ENCODE data around the gene TRIL.

Gene TRIL

DNA sequence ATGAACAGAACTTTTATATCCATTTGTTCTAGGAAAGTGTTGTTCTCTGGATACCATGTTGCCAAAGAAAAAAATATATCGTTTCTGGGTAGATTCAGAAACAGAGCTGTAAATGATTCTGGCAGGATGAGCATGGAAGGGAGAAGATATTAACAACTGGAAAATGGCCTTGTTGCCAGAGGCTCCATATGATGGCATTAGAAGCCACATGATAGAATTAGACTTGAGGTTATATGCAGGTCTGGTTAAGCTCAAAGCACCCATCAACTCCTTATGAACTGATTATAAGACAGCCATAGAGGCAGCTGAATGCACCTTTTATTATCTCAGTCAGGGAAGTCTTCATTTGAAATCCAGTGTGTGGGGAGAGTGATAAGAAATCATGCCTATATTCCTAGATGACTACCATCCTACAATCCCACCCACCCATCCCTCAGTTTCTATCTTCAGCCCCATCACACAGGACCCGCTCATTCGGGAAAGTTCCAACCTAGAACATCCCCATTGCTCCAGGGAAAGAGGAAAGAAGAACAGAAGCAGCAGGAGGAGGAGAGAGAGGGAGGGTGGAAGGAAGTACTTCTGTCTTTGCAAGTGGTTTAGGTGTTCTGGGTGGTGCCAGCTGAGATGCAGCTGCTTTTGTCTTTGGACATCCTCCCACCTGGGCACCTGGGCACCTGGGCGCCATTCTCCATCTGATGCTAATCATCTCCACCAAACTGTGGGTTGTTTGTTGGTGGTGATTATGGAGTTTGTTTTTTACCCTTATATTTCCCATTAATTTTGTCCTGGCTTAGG, 25.5 kb upstream of the TRIL start:
- DNase-seq: no peak

DNA sequence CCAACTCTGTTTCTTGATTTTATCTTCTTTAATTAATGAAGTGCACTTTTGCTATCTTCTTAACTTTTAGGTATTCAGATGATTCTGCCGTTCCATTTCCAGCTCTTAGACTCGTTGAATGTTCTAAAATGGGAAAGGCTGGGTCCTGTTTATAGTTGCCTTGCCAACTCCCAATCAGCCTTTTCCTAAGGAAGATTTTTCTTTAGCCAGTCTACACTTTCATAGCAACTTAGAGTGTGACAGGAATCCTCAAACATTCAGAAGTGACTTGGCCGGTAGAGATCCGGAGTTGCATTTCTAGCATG, 23.0 kb upstream of the TRIL start:
- DNase-seq: no peak

DNA sequence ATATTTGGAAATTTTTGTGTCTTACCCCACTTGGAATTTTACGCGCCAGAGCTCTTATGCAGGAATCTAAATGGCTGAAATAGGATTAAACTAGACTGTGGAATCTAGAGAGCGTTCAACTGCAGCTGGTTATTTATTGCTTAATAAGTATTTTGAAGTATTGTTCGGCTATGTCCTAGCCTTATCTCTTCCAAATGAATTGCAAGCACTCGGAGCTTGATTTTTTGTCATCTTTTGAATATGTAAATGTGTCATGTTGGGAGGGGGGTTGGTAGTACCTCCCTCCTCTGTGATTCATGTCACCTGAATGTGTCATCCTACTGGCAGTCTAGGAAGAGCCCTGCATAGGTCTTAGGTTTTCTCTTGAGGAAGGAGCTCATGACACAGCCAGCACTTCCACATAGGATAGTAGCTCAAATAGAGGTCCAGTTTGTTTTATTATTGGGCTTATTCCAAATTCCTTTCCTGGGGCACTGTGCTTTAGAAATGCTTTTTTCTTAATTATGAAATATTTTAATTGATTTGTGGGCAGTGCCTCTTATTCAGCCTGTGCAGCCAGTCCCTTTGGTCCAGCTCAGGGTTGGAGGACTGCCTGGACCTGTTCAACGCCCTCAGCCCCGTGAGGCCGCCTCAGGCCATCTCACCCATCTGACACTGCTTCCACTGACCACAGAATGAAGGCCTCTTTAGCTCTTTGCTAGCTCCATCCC, 22.5 kb upstream of the TRIL start:
- DNase-seq: no peak

DNA sequence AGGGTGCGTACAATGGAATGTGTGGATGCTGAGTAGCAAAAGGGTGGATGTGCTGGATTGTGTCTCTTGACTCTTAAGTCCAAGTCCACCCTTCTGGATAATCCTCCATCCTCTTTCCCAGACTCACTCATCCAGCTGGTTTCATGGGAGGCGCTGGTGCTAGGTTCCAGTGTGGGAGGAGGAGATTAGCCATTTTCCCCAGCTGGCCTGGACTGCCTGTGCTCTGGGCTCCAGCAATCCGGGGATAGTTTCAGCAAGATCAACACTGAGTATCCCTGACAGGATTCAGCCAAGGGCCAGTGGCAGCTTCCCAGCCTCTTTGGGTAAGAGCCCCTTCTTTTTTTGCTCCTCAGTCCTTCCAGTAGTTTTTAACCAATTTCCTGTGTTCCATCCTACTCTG, 21.6 kb upstream of the TRIL start:
- DNase-seq: no peak

DNA sequence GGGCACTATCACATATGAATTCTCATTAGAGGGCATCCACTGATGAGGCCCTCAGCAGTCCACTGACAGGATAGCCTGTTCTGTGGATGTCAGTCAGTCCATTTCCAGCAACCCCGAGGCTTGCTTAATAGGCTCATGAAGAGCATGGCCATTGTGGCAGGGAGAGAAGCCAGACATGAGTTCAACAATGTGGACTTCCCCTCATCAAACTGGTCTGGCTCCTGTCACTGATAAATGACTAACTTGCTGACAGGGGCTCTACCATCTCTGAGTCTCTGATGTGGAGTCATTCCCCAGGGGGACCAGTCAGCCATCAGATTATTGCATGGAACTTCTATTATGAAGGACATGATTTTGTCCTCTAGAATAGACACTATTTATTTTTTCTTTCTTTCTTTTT, 19.8 kb upstream of the TRIL start:
- no peak for DNase-seq

DNA sequence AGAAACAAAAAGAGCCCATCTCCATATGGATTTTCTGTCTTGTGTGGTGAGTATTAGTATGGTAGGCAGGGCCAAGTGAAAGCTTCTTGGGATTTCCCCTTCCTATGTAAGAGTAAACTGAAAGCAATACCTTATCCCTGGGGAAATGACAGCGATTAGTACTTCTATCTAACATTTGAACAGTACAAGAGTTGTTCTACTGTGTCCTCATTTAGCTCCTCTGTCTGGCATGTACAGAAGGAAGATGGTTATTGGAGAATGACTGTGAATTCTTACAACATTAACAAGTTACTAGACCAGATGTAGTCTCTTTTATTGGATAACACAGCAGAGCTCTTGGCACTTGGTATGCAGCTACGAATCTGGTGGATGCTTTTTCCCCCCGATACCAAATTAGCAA, 17.9 kb upstream of the TRIL start:
- no peak for DNase-seq

DNA sequence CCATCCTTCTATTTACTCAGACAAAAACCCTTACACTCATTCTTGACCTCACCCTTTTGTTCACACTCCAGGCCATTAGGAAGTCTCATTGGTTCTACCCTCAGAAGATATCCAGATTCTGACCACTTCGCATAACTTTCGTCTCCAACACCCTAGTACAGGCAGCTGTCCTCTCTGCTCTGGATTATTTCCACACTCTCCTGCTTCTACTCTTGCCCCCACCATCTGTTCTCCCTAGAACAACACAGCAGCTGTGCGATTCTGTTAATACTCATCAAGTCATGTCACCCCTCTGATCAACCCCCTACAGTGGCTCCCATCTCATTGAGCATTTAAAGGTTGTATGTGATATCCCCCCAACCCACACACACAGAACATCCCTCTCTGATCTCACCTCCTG, 15.5 kb upstream of the TRIL start:
- no peak for DNase-seq

DNA sequence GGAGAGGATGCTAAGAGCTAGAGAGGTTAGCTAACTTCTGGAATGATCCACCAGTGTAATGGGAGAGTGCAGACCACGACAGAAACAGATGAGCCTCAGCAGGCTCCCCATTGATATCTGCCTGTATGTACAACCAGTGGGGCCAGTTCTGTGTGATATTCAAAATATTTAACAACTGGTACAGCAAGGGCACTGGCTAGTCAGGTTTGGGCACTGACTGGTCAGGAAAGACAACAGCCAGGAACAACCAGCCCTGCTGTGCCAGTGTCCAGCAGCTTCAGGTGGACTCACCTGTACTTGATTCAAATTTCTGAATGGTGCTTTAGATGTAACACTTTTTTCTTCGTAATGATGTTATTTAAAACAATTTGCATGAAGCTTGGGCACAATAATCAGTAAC, 5.9 kb upstream of the TRIL start:
- DNase-seq: no peak

DNA sequence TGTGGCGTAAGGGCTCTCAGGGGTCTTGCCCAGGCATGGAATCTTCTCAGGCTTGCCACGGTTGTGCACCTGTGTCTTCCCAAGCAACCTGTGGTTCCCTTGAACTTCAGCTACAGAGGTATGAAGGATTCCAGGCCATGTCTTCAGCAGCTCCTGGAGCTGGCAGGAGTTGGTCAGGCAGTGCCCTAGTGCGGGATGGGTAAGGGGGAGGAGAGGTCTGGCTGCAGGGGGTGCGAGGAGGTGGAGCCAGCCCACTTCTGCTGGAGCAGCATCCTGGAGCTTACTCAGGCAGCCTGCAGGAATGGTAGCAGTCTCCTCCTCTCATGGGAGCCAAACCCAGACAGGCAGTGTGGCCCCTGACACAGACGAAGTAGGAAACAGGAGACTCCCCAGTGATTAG, 3.8 kb upstream of the TRIL start:
- no peak for DNase-seq

DNA sequence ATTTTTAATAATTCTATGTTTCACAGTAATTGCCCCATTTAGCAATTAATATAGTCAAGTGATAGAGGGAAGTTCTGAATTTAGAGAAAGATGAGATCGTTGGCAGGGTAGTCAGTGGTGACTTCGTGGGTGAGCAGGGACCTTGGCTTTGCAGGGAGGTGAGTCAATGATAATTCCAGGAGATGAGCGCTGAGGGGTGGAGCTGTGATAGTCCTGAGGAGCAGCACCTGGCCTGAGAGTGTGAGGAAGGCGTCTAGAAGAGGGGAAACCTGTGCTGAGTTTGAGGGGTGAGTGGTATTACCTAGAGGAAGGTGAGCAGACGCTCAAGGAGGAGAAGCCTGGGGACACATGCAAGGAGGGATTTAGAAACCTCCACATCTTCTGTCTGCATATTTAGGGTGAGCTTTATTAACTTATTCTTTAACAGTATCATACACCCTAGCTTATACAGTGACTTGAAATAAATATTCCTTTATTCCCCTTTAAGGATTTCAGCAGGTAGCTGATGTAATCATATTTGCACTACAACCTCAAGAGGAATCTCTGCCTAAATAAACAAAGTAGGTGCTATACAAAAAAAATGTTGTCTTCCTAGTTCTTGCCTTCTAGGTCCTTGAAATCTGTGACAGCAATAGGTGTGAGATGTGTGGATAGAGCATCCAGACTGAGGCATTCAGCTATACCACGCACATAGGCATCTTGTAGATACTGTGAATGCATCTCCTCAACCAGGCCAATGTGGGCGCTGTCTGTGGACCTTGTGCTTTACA, 2.1 kb upstream of the TRIL start:
- no peak for DNase-seq

DNA sequence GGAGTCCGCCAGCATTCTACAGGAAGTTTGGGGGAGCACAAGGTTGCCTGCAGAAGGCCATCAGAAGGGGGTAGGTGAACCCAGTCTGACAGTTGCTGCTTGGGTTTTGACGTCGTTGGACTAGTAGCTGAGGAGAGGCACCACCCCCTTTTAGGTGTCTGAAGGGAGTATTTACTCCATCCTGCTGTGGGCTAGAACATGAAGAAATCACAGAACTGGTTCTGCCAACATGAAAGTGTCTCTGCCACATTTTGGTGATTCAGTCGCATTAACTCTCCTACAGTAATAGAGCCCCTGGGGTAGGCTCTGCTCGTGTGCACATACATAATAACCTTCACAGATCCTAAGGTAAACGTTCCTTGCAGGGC, 834 bp upstream of the TRIL start:
- DNase-seq: no peak

DNA sequence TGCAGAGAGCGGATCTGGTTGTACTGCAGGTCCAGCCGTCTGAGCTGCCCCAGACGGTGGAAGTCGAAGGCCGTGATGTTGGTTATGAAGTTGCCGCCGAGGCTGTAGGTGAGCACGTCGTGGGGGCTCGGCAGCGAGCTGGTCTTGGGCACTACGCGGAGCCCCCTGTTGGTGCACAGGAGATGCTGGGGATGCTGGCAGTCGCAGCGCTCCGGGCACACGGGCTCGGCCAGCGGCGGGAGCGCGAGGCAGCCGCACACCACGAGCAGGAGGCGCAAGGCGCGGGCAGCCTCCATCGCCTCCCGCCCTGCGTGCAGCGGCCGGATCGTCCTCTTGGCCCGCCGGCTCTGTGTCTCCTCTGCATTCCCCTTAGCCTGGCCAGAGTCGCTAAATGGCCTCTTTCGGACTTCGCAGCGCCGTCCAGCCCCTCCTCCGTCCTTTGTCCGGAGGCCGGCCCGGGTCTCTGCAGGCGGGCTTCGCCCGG, 337 bp downstream of the TRIL start:
- no peak for DNase-seq

DNA sequence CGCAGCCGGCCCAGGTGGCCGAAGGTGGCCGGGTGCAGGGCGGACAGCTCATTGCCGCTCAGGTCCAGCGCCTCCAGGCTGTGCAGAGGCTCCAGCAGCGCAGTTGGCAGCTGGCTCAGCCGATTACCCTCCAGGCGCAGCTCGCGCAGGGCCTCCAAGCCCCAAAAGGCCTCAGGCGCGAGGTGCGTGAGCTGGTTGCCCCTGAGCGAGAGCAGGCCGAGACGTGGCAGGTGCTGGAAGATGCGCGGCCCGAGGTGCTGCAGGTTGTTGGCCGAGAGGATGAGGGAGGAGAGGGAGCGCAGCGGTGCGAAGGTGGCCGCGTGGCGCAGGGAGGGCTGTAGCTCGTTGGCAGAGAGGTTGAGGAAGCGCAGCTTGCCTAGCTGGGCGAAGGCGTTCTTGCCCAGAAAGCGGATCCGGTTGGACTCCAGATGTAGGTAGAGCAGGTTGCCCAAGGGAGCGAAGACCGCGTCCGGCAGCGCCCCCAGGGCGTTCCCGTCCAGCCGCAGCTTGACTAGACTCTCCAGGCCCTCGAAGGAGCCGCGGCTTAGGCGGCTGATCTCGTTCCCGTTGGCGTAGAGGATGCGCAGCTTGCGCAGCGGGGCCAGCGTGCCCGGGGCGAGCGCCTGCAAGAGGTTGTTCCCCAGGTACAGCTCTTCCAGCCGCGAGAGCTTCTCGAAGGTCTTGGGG, 923 bp downstream of the TRIL start:
- no peak for DNase-seq

DNA sequence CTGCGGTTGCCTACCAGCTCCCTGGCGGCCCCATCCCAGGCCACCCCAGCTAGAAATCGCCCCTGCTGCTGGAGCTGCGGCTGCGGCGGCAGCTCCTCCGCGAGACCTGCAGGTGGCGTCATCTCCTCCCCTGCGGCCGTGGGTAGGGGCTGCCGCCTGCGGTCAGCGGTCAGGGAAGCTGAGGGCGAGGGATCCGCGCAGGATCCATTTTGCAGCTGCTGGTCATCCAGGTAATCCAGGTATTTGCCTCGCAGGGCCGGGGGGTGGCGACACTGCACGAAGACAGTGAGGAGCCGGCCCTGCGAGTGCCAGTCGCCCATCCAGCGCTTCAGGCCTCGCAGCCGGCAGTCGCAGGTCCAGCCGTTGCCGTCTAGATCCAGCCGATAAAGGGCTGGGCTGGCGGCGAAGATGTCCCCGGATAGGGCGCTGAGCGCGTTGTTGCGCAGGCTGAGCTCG, 1.5 kb downstream of the TRIL start:
- peak; percentile 45 for DNase-seq

DNA sequence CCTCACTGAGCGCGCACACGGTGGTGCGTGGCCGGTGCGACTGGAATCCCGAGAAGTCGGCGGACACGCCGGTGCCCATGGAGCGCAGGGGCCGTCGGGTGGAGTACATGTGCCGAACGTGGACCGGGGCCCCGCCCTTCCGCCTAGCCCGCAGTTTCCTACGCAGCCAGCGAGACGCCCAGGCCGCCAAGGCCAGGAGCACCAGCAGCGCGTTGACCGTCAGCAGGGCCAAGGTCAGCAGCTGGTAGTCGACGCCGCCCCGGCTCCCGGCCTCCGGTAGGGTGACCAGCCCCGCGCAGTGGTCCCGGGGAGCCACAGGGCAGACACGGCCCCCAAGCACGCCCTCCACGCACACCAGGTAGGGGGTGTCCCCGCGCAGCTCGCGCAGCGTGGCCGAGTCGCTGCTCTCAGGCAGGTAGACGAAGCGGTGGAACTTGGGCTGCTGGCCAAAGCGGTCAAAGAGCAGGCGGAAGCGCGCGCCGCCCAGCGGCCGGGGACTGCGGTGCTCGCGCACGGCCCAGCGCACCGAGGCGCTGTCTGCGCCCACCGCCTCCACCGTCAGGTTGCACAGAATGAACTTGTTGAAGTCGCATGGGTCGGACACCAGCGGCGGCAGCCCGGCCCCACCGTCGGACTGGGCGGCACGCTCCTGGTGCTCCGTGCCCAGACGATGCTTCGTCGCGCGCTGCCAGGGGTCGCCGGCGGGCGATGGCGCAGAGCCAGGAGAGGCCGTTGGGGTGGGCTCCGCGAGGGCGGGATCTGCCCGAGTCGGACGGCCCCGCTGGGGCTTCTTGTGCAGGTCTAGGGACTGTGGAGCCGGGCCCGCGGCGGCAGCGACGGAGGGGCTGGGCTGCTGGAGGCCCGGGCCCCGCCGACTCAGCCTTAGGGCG, 2.2 kb downstream of the TRIL start:
- DNase-seq: peak; percentile 42

DNA sequence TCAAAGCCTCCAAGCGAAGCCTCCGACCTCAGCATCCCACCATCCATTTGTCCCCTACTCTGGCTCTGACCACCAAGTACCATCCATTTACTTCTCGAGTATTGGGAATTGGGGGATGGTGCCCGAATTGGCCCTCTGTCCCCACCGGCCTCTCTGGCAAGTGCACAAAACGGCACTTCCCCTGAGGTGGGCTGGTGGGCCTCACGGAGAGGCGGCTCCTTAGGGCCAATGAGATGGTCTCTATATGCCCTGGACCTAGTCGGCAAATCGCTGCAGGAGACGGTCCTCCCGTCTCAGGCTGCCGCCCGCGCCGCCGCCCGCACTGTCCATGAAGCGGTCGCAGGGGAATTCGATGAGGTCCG, 2.8 kb downstream of the TRIL start:
- DNase-seq: no peak

DNA sequence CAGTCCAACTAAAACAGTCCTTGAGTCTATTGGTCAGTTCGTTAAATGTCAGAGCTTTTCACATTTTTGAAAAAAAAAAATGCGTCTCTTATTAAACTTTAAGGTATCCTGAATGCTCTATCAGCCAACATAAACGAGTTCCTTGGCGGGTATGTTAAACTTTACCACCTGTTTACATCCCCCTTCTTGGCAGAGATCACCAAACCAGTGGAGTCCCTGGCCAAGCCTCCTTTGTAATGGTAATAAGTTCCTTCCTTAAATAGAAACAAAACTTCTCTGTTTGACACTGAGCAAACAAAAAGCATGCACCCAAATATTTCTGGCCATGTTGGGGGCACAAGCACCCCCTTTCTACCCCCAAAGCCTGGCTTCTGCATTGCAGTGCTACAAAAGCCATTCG, 3.2 kb downstream of the TRIL start:
- no peak for DNase-seq

DNA sequence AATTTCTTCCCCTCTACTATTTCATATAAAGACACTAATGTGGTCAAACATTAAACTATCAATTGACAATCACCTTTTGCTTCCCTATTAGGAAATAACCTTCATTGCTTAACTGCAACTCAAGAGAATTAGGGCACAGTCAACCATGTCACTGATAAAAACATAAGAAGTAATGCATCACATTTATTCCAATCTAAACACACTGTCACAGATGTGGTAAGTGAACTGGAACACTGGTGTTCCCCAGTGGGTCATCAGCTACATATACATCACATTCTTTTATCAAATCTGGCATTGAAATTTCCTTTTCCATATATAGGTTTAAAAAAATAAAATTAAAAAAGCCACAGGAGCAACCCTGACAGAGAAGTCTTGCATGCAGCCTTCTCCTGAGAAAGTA, 3.7 kb downstream of the TRIL start:
- no peak for DNase-seq

DNA sequence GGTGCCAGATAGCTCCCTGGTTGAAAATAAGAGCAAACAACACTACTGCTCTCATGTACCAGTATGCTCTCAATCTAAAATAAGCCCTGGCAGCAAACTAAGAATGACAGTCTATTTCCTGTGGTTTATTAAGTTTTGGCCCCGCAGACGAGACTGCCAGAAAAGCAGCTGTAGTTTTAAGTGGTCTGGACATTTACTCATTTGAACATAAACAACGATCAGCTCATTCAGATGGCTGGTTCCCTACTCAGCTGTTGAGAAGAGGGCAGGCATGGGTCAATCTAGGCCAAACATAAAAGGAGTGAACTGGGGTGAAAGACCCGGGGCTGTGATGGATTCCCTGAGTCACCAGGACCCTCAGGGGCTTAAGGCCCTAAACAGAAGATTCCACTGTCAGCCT, 4.5 kb downstream of the TRIL start:
- DNase-seq: no peak

DNA sequence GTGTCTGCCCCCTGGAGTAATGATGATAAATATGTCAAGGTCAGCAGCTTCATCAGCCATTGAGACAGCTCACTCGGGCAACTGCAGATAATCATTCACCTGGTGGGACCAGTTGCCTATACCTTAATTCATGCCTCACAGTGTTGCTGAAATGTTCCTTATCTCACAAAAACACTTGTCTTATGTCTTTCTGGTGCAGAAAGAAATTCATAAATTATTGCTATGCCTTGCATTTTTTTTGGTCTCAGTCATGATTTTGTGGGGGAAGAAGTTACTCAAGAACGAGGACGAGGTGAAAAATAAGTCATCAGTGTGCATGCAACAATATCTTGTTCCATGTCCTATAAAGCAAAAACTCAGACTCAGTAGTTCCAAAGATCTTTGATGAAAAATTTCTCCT, 16.0 kb downstream of the TRIL start:
- no peak for DNase-seq

DNA sequence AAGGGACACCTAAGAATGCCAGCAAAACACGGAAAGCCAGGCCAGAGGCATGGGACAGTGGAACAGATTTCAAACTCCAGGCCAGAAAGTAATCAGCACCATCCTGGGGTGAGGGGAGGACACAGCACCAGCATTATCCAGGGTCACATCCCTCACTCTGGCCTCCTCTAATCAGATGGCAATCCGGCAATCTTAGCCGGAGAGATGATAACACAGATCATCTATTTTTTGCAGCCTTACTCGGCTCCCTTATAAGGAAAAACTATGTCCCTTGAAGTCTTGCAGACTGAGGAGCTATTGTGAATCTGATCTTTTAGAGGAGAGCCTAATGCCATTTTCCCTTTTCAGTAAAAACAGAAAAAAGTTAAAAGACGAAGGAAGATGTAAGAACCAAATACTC, 16.5 kb downstream of the TRIL start:
- DNase-seq: no peak

DNA sequence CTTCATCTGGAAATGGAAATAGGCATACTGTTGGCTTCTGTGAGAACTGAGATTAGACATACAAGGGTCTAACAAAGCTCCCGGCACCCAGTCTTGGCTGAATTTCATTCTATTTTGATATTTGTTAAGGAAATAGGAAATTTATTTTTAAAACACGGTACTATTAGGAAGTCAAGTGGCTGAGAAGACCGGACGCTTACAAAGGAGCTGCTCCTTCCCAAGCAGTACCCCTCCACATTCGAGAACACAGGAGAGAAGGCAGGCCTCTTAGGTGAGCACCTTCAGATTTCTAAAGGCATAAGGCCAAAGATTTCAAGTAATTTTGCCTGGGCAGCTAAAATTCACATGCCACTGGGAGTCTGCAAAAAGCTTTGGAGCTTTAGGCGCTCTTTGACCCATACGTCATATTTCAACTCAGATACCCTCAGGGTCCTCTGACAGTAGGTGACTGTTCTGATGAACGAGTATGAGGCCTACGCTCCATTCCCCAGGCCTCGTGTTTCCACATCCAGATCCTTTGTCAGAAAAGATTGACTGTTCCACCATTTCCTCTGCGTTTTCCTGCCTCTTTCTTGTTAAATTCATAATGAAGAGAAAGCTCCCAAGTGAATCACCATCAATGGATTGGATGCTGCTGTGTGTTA, 17.3 kb downstream of the TRIL start:
- no peak for DNase-seq

Data from NCI-H1694 (cell line).